Smooth muscle cell of the coronary artery (primary cell): ENCODE results near the gene CASP8. TPM values are rescaled to one million over a fixed set of nuclear protein-coding genes. Genes with fewer than 3 reads are reported as not detected.

Source experiments
- total RNA-seq: library from RNA; depleted of rRNA; stranded (reverse); fragments of >200 nt; gene quantifications from 2 replicates; pipeline ENCODE4 v1.2.3, GENCODE V29; 2014; ENCODE audit warnings: low replicate concordance

Gene CASP8
- 11.9 and 12.1 TPM in 2 replicates for total RNA-seq

DNA sequence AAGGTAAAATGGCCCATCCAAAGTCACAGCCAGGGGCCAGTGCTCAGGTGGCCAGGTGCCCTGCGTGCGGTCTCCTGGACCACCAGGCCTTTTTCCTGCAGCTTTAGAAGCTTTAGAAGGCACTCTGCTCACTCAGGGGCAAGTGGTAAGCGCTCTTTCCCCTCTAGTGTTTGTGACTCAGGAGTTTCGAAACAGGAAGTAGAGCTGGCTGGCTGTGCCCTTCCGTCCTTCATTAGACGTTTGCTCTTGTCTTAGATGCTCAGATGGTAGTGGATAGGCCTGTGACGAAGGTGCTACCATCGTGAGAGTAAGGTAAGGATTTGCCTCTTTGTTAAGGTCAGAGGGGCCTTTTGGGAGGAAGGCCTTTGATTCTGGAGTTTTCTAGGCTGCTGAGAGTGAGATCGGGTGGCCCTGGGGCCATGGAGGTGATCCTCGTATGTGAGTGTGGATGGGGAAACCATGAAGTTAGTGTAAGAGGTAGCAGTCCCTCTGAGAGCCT is at the start of gene CASP8:
Gene CASP8, plus strand, starts transcription at position 235 of the 499 bp plus-strand sequence. CDS start 5,951 bp downstream, outside the sequence.

Other genes with a start within 250 kb of the CASP8 start
- 7.4 and 8.6 TPM in 2 replicates for gene HYCC2, start 188.9 kb upstream of the CASP8 start, total RNA-seq
- gene NDUFB3, start 188.5 kb upstream of the CASP8 start, total RNA-seq: 80.0 and 129 TPM in 2 replicates
- 56.9 and 112 TPM in 2 replicates for gene CFLAR, start 144.4 kb upstream of the CASP8 start, total RNA-seq
- 4.8 and 6.2 TPM in 2 replicates for gene CASP10, start 77.4 kb upstream of the CASP8 start, total RNA-seq
- gene FLACC1, start 96.8 kb downstream of the CASP8 start, total RNA-seq: 0.60 and 1.2 TPM in 2 replicates
- gene TRAK2, start 190.9 kb downstream of the CASP8 start, total RNA-seq: 51.0 and 66.5 TPM in 2 replicates
- 28.9 and 41.2 TPM in 2 replicates for gene STRADB, start 191.2 kb downstream of the CASP8 start, total RNA-seq